Upper lobe of left lung (tissue), 4 donors: Measurements from ENCODE around the gene AMD1.

Source experiments
- EP300 ChIP-seq, 4 donors: sonication (generic); formaldehyde crosslinking; IDR thresholded peaks; one replicate each; pipeline ENCODE4 v1.5.1; 2017; ENCODE audit warnings: antibody characterized with exemption in 4 of 4, control low read depth in 2 of 4
- POLR2A ChIP-seq, 4 donors: fragments of 450-650 bp; IDR thresholded peaks; one replicate each; pipeline ENCODE4 v1.5.1; 2016 to 2017; ENCODE audit warnings: antibody characterized with exemption in 4 of 4, mild to moderate bottlenecking in 2 of 4
- POLR2AphosphoS5 ChIP-seq, 2 donors: sonication (generic); formaldehyde crosslinking; IDR thresholded peaks; one replicate each; pipeline ENCODE4 v1.5.1; 2017; ENCODE audit warnings: antibody characterized with exemption in 2 of 2
- TF ChIP-seq, protein P1 (sequence below), 6 experiments: fragments of 450-650 bp in 4 of 6; fragments of 200-600 bp in 2 of 6; sonication (generic) in 2 of 6; IDR thresholded peaks; one replicate each; pipeline ENCODE4 v1.5.1; 2016 to 2019; ENCODE audit warnings: antibody characterized with exemption in 6 of 6

DNA sequence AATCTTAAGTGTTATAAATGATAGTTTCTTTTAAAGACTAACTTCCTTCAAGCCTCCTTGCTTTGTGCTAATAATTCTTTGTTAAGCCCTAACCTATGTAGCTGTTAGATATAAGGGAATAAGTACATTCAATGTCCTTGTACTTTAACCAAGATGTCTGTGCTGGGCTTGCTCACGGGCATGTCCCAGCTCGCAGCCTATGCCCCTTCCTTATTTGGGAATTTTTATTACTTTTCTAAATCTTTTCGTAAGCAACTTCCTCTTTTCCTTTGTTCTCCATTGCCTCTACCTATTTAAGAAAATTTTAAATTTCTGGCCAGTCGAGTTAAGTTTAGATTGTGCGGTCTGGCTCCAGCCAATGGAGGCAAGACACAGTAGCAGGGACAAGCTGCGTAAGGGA, 33.3 kb upstream of the AMD1 start:
- TF ChIP-seq, protein P1, sequence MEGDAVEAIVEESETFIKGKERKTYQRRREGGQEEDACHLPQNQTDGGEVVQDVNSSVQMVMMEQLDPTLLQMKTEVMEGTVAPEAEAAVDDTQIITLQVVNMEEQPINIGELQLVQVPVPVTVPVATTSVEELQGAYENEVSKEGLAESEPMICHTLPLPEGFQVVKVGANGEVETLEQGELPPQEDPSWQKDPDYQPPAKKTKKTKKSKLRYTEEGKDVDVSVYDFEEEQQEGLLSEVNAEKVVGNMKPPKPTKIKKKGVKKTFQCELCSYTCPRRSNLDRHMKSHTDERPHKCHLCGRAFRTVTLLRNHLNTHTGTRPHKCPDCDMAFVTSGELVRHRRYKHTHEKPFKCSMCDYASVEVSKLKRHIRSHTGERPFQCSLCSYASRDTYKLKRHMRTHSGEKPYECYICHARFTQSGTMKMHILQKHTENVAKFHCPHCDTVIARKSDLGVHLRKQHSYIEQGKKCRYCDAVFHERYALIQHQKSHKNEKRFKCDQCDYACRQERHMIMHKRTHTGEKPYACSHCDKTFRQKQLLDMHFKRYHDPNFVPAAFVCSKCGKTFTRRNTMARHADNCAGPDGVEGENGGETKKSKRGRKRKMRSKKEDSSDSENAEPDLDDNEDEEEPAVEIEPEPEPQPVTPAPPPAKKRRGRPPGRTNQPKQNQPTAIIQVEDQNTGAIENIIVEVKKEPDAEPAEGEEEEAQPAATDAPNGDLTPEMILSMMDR (IDR thresholded peaks at IDR 0.05): no peak
- no peak for TF ChIP-seq EP300 (IDR thresholded peaks at IDR 0.05)
- no peak for TF ChIP-seq POLR2AphosphoS5 (IDR thresholded peaks at IDR 0.05)
- TF ChIP-seq POLR2A (IDR thresholded peaks at IDR 0.05): no peak
